ENCODE results near the gene CENPO. TPM values are rescaled to one million over a fixed set of nuclear protein-coding genes. Genes with fewer than 3 reads are reported as not detected.

The CENPO gene
- total RNA-seq, 1 donor from 2014 or later: 41.9 TPM

- intact Hi-C loops (cut with micrococcal nuclease): loop anchor here (10.0 kb wide), 1 partner anchor 373 kb away; no protein-coding TSS in a partner anchor
These were observed 29.0 kb downstream of the CENPO start for GRCh38 chr2:24822049-24822706.

GRCh38 chr2:24824071-24824588 is 30.9 kb downstream of the CENPO start:
- intact Hi-C loops (cut with micrococcal nuclease): loop anchor here (10.0 kb wide), 1 partner anchor 371 kb away; no protein-coding TSS in a partner anchor

GRCh38 chr2:24824966-24825882 is 32.0 kb downstream of the CENPO start:
- intact Hi-C loops (cut with micrococcal nuclease): loop anchor here (5.0 to 10.0 kb wide), 2 partner anchors 370 to 1003 kb away; no protein-coding TSS in a partner anchor

GRCh38 chr2:24825883-24826772 is 32.9 kb downstream of the CENPO start:
- intact Hi-C loops (cut with micrococcal nuclease): loop anchor here (2.0 to 10.0 kb wide), 5 partner anchors 217 to 1004 kb away; partner anchors contain the start of genes EFR3B and NCOA1

- intact Hi-C loops (cut with micrococcal nuclease): loop anchor here (1.0 to 10.0 kb wide), 9 partner anchors 33 to 1004 kb away; partner anchors contain the start of genes CENPO, EFR3B, NCOA1 and PTRHD1
These were observed 33.5 kb downstream of the CENPO start for GRCh38 chr2:24826773-24827145.

- intact Hi-C loops (cut with micrococcal nuclease): loop anchor here (1.0 to 10.0 kb wide), 9 partner anchors 34 to 1005 kb away; partner anchors contain the start of genes CENPO, EFR3B, NCOA1 and PTRHD1
These were observed 34.4 kb downstream of the CENPO start for GRCh38 chr2:24827321-24828237.

- intact Hi-C loops (cut with micrococcal nuclease): loop anchor here (5.0 to 10.0 kb wide), 2 partner anchors 366 to 1006 kb away; no protein-coding TSS in a partner anchor
These were observed 35.2 kb downstream of the CENPO start for GRCh38 chr2:24828238-24828996.

- intact Hi-C loops (cut with micrococcal nuclease): no loop called here
These were observed 37.1 kb downstream of the CENPO start for GRCh38 chr2:24830351-24830750.

- intact Hi-C loops (cut with micrococcal nuclease): no loop called here
These were observed 37.6 kb downstream of the CENPO start for GRCh38 chr2:24830786-24831185.

- intact Hi-C loops (cut with micrococcal nuclease): no loop called here
These were observed 38.2 kb downstream of the CENPO start for GRCh38 chr2:24831221-24832072.

- intact Hi-C loops (cut with micrococcal nuclease): no loop called here
These were observed 38.8 kb downstream of the CENPO start for GRCh38 chr2:24832073-24832461.

- intact Hi-C loops (cut with micrococcal nuclease): no loop called here
These were observed 39.3 kb downstream of the CENPO start for GRCh38 chr2:24832521-24832920.

- intact Hi-C loops (cut with micrococcal nuclease): no loop called here
These were observed 39.9 kb downstream of the CENPO start for GRCh38 chr2:24832931-24833701.

- intact Hi-C loops (cut with micrococcal nuclease): no loop called here
These were observed 40.9 kb downstream of the CENPO start for GRCh38 chr2:24833821-24834732.

GRCh38 chr2:24834733-24835395 is 41.6 kb downstream of the CENPO start:
- intact Hi-C loops (cut with micrococcal nuclease): no loop called here
